ENCODE data around the gene CCDC157. TPM values are rescaled to one million over a fixed set of nuclear protein-coding genes. Genes with fewer than 3 reads are reported as not detected.

The CCDC157 gene
- total RNA-seq, 1 experiment from 2014 or later = 5.5 TPM

DNA sequence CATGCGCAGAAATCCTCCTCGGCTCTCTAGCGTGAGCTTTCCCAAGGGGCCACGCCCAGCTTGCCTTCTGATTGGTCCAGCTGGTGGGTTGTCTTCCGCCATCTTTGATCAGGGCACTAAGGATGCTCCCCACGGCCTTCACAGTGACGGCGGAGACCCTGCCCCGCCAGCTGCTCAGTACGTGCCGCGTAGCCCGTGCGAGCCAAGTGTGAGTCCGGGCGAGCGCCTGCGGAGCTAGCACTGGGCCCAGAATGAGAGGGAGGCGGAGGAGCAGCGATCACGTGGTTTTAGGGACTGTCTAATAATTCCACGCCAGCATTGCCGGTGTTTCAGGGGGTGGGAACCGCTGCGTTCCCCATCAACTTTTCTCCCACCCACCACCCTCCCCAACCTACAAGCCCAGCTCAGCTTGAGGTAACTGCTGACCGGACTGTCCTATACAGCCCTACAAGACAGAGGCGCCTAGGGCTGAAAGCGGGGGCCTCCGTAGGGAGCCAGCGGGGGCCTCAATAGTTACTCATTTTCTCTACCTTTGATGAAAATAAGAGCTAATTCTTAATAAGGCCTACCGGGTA is 67.2 kb downstream of the CCDC157 start:
- DNase-seq = peak; percentile 98
- peaks cover 77% of the 10 kb centered on the region for H3K36me3 Mint-ChIP-seq (ENCODE audit: insufficient read depth, unreplicated experiment)
- H3K4me3 Mint-ChIP-seq (ENCODE audit: low read depth, unreplicated experiment) = peak overlapping the region; percentile 95
- no TSS peak for BruUV-seq (replicated peaks)
- peaks cover 50% of the 10 kb centered on the region for H3K4me1 Mint-ChIP-seq (ENCODE audit: low read depth, unreplicated experiment)
- H3K27ac Mint-ChIP-seq (ENCODE audit: unreplicated experiment) = peak overlapping the region; percentile 87
- H3K27me3 Mint-ChIP-seq (ENCODE audit: unreplicated experiment) = no peaks in the 10 kb centered on the region
- TF ChIP-seq, protein P1, sequence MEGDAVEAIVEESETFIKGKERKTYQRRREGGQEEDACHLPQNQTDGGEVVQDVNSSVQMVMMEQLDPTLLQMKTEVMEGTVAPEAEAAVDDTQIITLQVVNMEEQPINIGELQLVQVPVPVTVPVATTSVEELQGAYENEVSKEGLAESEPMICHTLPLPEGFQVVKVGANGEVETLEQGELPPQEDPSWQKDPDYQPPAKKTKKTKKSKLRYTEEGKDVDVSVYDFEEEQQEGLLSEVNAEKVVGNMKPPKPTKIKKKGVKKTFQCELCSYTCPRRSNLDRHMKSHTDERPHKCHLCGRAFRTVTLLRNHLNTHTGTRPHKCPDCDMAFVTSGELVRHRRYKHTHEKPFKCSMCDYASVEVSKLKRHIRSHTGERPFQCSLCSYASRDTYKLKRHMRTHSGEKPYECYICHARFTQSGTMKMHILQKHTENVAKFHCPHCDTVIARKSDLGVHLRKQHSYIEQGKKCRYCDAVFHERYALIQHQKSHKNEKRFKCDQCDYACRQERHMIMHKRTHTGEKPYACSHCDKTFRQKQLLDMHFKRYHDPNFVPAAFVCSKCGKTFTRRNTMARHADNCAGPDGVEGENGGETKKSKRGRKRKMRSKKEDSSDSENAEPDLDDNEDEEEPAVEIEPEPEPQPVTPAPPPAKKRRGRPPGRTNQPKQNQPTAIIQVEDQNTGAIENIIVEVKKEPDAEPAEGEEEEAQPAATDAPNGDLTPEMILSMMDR (IDR thresholded peaks at IDR 0.05; ENCODE audit: unreplicated experiment) = no peak
- no peaks in the 10 kb centered on the region for H3K9me3 Mint-ChIP-seq (ENCODE audit: low read depth, unreplicated experiment)
- intact Hi-C loops (cut with micrococcal nuclease; ENCODE audit: unreplicated experiment) = loop anchor here (2.0 kb wide), 1 partner anchor 27 kb away; the partner anchor contains the start of gene SEC14L2
- CTCF ChIA-PET = interaction anchor here (0.7 to 2.7 kb wide), 8 partner anchors 26 to 355 kb away, joined by 3 to 12 read pairs (median 4); partner anchors contain the start of genes CCDC157, RNF215, SEC14L2 and SF3A1

DNA sequence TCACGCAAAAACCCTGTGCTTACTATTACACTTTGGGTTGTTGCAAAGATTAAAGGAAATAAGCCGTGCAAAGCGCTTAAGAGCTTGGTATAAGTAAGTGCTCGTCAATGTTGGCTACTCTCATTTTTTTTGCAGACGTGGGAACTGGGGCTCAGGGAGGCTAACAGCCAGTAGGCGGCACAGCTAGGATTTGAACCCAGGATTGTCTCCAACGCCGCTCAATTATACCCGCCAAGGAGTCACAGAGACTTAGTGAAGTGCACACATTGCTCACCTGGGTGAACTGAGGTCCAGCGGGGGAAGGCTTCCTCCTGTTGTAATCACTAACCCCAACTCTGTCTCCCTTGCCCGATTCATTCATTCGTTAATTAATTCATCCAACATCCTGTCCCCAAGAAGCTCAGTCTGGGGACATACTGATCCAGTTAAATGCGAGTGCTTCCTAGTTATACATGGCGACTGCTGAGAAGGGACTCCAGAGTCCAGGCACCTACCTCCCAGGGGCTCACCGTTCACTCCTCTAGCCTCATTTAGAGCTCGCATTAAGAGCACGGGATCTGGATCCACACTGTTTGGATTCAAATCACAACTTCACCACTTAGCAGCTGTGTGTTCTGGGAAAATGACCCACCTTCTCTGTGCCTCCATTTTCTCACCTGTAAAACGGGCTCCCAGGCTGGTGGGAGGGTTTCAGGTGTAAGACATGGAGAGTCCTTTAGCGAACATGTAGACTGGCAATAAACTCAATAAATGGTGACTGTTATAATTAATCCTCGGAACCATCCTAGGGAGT is 67.9 kb downstream of the CCDC157 start:
- H3K36me3 Mint-ChIP-seq (ENCODE audit: insufficient read depth, unreplicated experiment) = peaks cover 78% of the 10 kb centered on the region
- intact Hi-C loops (cut with micrococcal nuclease; ENCODE audit: unreplicated experiment) = no loop called here
- CTCF ChIA-PET = interaction anchor here (0.7 to 2.7 kb wide), 6 partner anchors 27 to 145 kb away, joined by 3 to 12 read pairs (median 6); partner anchors contain the start of genes CCDC157, RNF215, SEC14L2 and SF3A1
- peaks cover 50% of the 10 kb centered on the region for H3K4me1 Mint-ChIP-seq (ENCODE audit: low read depth, unreplicated experiment)
- no peaks in the 10 kb centered on the region for H3K27me3 Mint-ChIP-seq (ENCODE audit: unreplicated experiment)
- H3K27ac Mint-ChIP-seq (ENCODE audit: unreplicated experiment) = peak overlapping the region; percentile 87
- DNase-seq = peak; percentile 23
- TF ChIP-seq, protein P1 (IDR thresholded peaks at IDR 0.05; ENCODE audit: unreplicated experiment) = no peak
- no peaks in the 10 kb centered on the region for H3K9me3 Mint-ChIP-seq (ENCODE audit: low read depth, unreplicated experiment)
- H3K4me3 Mint-ChIP-seq (ENCODE audit: low read depth, unreplicated experiment) = peak overlapping the region; percentile 95
- BruUV-seq (replicated peaks) = TSS peak; percentile 5

DNA sequence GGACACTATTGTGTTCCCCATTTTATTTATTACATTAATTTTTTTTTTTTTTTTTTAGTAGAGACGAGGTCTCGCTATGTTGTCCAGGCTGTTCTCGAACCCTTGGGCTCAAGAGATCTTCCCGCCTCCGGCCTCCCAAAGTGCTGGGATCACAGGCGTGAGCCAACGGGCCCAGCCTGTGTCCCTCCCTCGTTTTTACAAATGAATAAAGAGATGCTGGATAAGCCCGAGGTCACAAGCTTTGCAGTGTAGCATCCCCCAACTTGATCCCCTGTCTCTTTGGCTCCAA is 68.5 kb downstream of the CCDC157 start:
- H3K4me1 Mint-ChIP-seq (ENCODE audit: low read depth, unreplicated experiment) = peaks cover 46% of the 10 kb centered on the region

DNA sequence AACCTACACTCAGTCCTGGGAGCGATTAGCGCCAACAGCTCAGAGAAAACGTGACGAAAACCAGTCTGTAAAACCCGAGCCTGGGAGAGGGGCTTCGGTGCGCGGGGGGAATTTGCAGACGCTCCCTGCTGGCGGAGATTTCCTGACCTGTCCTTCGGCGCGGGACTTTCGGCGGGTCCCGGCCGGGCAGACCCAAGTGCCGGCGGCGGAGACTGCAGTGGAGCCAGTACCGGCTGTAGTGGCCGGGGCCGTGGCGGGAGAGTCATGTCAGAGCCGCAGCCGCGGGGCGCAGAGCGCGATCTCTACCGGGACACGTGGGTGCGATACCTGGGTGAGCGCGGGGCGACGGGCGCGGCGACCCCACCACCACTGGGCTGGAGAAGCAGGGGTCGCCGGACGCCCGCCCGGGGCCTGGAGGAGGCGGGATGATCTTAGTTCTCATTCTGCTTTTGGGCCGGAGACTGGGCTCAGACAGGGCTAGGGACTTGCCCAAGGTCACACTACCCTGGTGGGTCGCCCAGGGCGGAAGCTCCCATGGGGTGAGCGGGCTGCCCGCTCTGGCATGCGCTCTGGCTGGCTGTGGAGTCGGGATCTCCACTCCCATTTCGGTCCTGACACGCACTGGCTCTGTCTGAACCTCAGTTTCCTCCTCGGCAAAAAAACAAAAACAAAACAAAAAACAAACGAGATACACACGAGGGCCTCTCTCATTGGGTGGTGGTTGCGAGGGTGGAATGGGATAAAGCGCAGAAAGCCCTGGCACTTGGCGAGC is 69.0 kb downstream of the CCDC157 start, which contains the start of gene MTFP1:
TSS of gene MTFP1 (plus strand) at position 153 of the 772 bp plus-strand sequence. CDS start at position 265, 112 bp downstream.
- CTCF ChIA-PET = interaction anchor here (0.7 to 1.8 kb wide), 8 partner anchors 12 to 138 kb away, joined by 3 to 8 read pairs (median 4); partner anchors contain the start of genes RNF215 and SEC14L2
- H3K9me3 Mint-ChIP-seq (ENCODE audit: low read depth, unreplicated experiment) = no peaks in the 10 kb centered on the region
- no peaks in the 10 kb centered on the region for H3K27me3 Mint-ChIP-seq (ENCODE audit: unreplicated experiment)
- peak within 1 kb of the TSS; percentile 95 for H3K4me3 Mint-ChIP-seq (ENCODE audit: low read depth, unreplicated experiment)
- DNase-seq = peak; percentile 66
- H3K4me1 Mint-ChIP-seq (ENCODE audit: low read depth, unreplicated experiment) = peaks cover 40% of the 10 kb centered on the region
- H3K27ac Mint-ChIP-seq (ENCODE audit: unreplicated experiment) = peak within 1 kb of the TSS; percentile 87
- BruUV-seq (replicated peaks) = TSS peak; percentile 3
- TF ChIP-seq, protein P1 (IDR thresholded peaks at IDR 0.05; ENCODE audit: unreplicated experiment) = no peak
- peaks cover 68% of the 10 kb centered on the region for H3K36me3 Mint-ChIP-seq (ENCODE audit: insufficient read depth, unreplicated experiment)
- intact Hi-C loops (cut with micrococcal nuclease; ENCODE audit: unreplicated experiment) = no loop called here

More for the DNA sequence above, 68.5 kb downstream of the CCDC157 start:
- Mint-ChIP-seq H3K36me3 (ENCODE audit: insufficient read depth, unreplicated experiment) (peaks cover 73% of the 10 kb centered on the region), H3K27ac (ENCODE audit: unreplicated experiment) (peak overlapping the region; percentile 87), H3K27me3 (ENCODE audit: unreplicated experiment) (no peaks in the 10 kb centered on the region), H3K4me3 (ENCODE audit: low read depth, unreplicated experiment) (peak overlapping the region; percentile 95), H3K9me3 (ENCODE audit: low read depth, unreplicated experiment) (no peaks in the 10 kb centered on the region)
- CTCF ChIA-PET = interaction anchor here (0.7 to 1.8 kb wide), 4 partner anchors 12 to 137 kb away, joined by 3 to 8 read pairs (median 4); no protein-coding TSS in a partner anchor
- TF ChIP-seq, protein P1 (IDR thresholded peaks at IDR 0.05; ENCODE audit: unreplicated experiment) = no peak
- no peak for DNase-seq
- intact Hi-C loops (cut with micrococcal nuclease; ENCODE audit: unreplicated experiment) = no loop called here
- BruUV-seq (replicated peaks) = no TSS peak
